Fibroblast of lung (primary cell): Measurements from ENCODE around the gene UNC13B. TPM values are rescaled to one million over a fixed set of nuclear protein-coding genes. Genes with fewer than 3 reads are reported as not detected.

Experiments used
- DNase-seq, 2 donors: peaks; one replicate each; pipeline versions ENCODE4 v3.0.0 to v3.0.0-alpha.2; 2010; ENCODE audit warnings: low read depth in 2 of 2
- H2AFZ ChIP-seq: 2 replicates; pipeline ENCODE4 v1.5.1; 2012; ENCODE audit warnings: low read length, control low read depth, inconsistent platforms
- H3K27ac ChIP-seq: 2 replicates; pipeline ENCODE4 v1.5.1; 2011; ENCODE audit warnings: low read length, control low read depth; ENCODE audit not compliant: insufficient read depth
- H3K27me3 ChIP-seq: 2 replicates; pipeline ENCODE4 v1.5.1; 2011; ENCODE audit warnings: mild to moderate bottlenecking, low read length; ENCODE audit not compliant: control insufficient read depth, insufficient read depth
- H3K36me3 ChIP-seq: 2 replicates; pipeline ENCODE4 v1.5.1; 2011; ENCODE audit warnings: low read length; ENCODE audit not compliant: control insufficient read depth, insufficient read depth
- H3K4me1 ChIP-seq: 2 replicates; pipeline ENCODE4 v1.5.1; 2011; ENCODE audit warnings: low read length; ENCODE audit not compliant: control insufficient read depth, insufficient read depth; ENCODE audit errors: extremely low read depth
- H3K4me2 ChIP-seq: 2 replicates; pipeline ENCODE4 v1.5.1; 2011; ENCODE audit warnings: low read length, control low read depth; ENCODE audit not compliant: insufficient read depth; ENCODE audit errors: extremely low read depth
- H3K4me3 ChIP-seq, 4 experiments: fragments of 200-600 bp in 1 of 4; sonication (generic) in 1 of 4; replicated peaks in 1 of 4; 2 replicates each; pipeline ENCODE4 v1.5.1; 2011 to 2016; ENCODE audit warnings: low read length in 4 of 4, low read depth in 3 of 4, mild to moderate bottlenecking in 3 of 4, control low read depth in 2 of 4, inconsistent platforms in 1 of 4, mixed read lengths in 1 of 4; ENCODE audit not compliant: insufficient read depth in 1 of 4; ENCODE audit errors: control extremely low read depth in 1 of 4
- H3K79me2 ChIP-seq: 2 replicates; pipeline ENCODE4 v1.5.1; 2012; ENCODE audit warnings: mild to moderate bottlenecking, low read length, inconsistent platforms; ENCODE audit not compliant: control insufficient read depth, insufficient read depth
- H3K9ac ChIP-seq: 2 replicates; pipeline ENCODE4 v1.5.1; 2011; ENCODE audit warnings: mild to moderate bottlenecking, low read length, control low read depth; ENCODE audit not compliant: insufficient read depth
- H3K9me3 ChIP-seq: 2 replicates; pipeline ENCODE4 v1.5.1; 2012; ENCODE audit warnings: low read depth, low read length; ENCODE audit not compliant: control insufficient read depth, insufficient read depth
- H4K20me1 ChIP-seq: 2 replicates; pipeline ENCODE4 v1.5.1; 2011; ENCODE audit warnings: low read length; ENCODE audit not compliant: control insufficient read depth, insufficient read depth; ENCODE audit errors: extremely low read depth
- EZH2 ChIP-seq: IDR thresholded peaks from 2 replicates; pipeline ENCODE4 v1.5.1; 2012; ENCODE audit warnings: low read length, control low read depth, mild to moderate bottlenecking; ENCODE audit errors: missing control alignments
- polyA plus RNA-seq, 2 donors: library from polyadenylated mRNA; depleted of rRNA in 1 of 2; stranded (reverse) in 1 of 2; unstranded in 1 of 2; fragments of >200 nt; gene quantifications; 2 replicates each; pipeline ENCODE4 v1.2.1, GENCODE V29; 2011 to 2012; ENCODE audit warnings: missing spikeins in 1 of 2
- total RNA-seq: library from RNA; depleted of rRNA; stranded (reverse); fragments of >200 nt; gene quantifications from 2 replicates; pipeline ENCODE4 v1.2.1, GENCODE V29; 2014
- TF ChIP-seq, protein P1 (sequence below), 2 donors: IDR thresholded peaks in 1 of 2; conservative IDR thresholded peaks in 1 of 2; 1 replicate in 1 of 2; 2 replicates in 1 of 2; pipeline ENCODE4 v1.5.1; 2011 to 2012; ENCODE audit warnings: low read length in 2 of 2, control low read depth in 1 of 2, inconsistent platforms in 1 of 2, low read depth in 1 of 2, mild to moderate bottlenecking in 1 of 2

Gene UNC13B
- total and polyA plus RNA-seq, 2 donors (not counting 1 experiment from before 2014, with no cell fraction given): 9.7 to 38.3 TPM

DNA sequence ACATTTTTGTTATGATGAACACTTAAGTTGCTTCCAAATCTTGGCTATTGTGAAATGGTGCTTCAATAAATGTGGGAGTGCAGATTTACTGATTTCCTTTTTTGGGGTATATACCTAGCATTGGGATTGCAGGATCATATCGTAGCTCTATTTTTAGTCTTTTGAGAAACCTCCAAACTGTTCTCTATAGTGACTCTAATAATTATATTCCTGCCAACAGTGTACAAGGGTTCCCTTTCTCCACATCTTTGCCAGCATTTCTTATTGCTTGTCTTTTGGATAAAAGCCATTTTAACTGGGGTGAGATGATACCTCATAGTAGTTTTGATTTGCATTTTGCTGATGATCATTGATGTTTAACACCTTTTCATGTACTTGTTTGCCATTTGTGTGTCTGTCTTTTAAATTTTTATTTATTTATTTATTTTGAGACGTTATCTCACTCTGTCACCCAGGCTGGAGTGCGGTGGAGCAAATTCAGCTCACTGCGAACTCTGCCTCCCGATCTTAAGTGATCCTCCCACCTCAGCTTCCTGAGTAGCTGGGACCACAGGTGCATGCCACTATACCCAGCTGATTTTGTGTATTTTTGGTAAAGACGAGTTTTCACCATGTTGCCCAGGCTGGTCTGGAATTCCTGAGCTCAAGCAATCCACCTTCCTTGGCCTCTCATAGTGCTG is 59.0 kb downstream of the UNC13B start:
- no peak for DNase-seq
- Histone ChIP-seq H3K79me2 (no peaks in the 10 kb centered on the region), H3K9me3 (no peaks in the 10 kb centered on the region), H3K4me2 (no peak overlapping the region), H2AFZ (no peak overlapping the region), H3K27me3 (no peaks in the 10 kb centered on the region), H3K27ac (no peak overlapping the region), H4K20me1 (no peaks in the 10 kb centered on the region), H3K4me1 (no peaks in the 10 kb centered on the region), H3K36me3 (no peaks in the 10 kb centered on the region), H3K9ac (no peak overlapping the region), H3K4me3 (no peak overlapping the region)
- TF ChIP-seq EZH2: no peak
- TF ChIP-seq, protein P1, sequence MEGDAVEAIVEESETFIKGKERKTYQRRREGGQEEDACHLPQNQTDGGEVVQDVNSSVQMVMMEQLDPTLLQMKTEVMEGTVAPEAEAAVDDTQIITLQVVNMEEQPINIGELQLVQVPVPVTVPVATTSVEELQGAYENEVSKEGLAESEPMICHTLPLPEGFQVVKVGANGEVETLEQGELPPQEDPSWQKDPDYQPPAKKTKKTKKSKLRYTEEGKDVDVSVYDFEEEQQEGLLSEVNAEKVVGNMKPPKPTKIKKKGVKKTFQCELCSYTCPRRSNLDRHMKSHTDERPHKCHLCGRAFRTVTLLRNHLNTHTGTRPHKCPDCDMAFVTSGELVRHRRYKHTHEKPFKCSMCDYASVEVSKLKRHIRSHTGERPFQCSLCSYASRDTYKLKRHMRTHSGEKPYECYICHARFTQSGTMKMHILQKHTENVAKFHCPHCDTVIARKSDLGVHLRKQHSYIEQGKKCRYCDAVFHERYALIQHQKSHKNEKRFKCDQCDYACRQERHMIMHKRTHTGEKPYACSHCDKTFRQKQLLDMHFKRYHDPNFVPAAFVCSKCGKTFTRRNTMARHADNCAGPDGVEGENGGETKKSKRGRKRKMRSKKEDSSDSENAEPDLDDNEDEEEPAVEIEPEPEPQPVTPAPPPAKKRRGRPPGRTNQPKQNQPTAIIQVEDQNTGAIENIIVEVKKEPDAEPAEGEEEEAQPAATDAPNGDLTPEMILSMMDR (conservative IDR thresholded peaks at IDR 0.05 in 1 of 2, IDR thresholded peaks at IDR 0.05 in 1 of 2; ENCODE audit: low read depth in 1 of 2, low read length in 2 of 2): no peak

GRCh38 chr9:35225677-35226076 is 63.9 kb downstream of the UNC13B start:
- Histone ChIP-seq H2AFZ (no peak overlapping the region), H3K4me2 (no peak overlapping the region), H3K9me3 (no peaks in the 10 kb centered on the region), H4K20me1 (no peaks in the 10 kb centered on the region), H3K27me3 (no peaks in the 10 kb centered on the region), H3K4me1 (no peaks in the 10 kb centered on the region), H3K4me3 (no peak overlapping the region), H3K27ac (no peak overlapping the region), H3K36me3 (no peaks in the 10 kb centered on the region), H3K79me2 (no peaks in the 10 kb centered on the region), H3K9ac (no peak overlapping the region)
- TF ChIP-seq, protein P1 (conservative IDR thresholded peaks at IDR 0.05 in 1 of 2, IDR thresholded peaks at IDR 0.05 in 1 of 2; ENCODE audit: low read depth in 1 of 2, low read length in 2 of 2): no peak
- no peak for TF ChIP-seq EZH2
- no peak for DNase-seq

- no peaks in the 10 kb centered on the region for H3K4me1 ChIP-seq
- no peak overlapping the region for H3K9ac ChIP-seq
- no peak for DNase-seq
- H3K27ac ChIP-seq: no peak overlapping the region
- no peaks in the 10 kb centered on the region for H4K20me1 ChIP-seq
- no peaks in the 10 kb centered on the region for H3K79me2 ChIP-seq
- no peaks in the 10 kb centered on the region for H3K27me3 ChIP-seq
- no peaks in the 10 kb centered on the region for H3K36me3 ChIP-seq
- TF ChIP-seq, protein P1 (conservative IDR thresholded peaks at IDR 0.05 in 1 of 2, IDR thresholded peaks at IDR 0.05 in 1 of 2; ENCODE audit: low read depth in 1 of 2, low read length in 2 of 2): no peak
- no peak for TF ChIP-seq EZH2
- no peak overlapping the region for H3K4me3 ChIP-seq
- no peaks in the 10 kb centered on the region for H3K9me3 ChIP-seq
- H3K4me2 ChIP-seq: no peak overlapping the region
- no peak overlapping the region for H2AFZ ChIP-seq
These were observed 64.8 kb downstream of the UNC13B start for GRCh38 chr9:35226651-35227050.
